Sigmoid colon (tissue), 3 donors: ENCODE measurements around the gene HSF4.

ENCODE experiments used
- CTCF ChIP-seq, 4 experiments: fragments of 450-650 bp in 3 of 4; fragments of 200-600 bp in 1 of 4; IDR thresholded peaks; one replicate each; pipeline ENCODE4 v1.5.1; 2016 to 2019; ENCODE audit warnings: antibody characterized with exemption in 4 of 4, mild to moderate bottlenecking in 3 of 4, moderate library complexity in 2 of 4
- POLR2A ChIP-seq, 2 donors: fragments of 450-650 bp; IDR thresholded peaks; one replicate each; pipeline ENCODE4 v1.6.1; 2016; ENCODE audit warnings: antibody characterized with exemption in 2 of 2, mild to moderate bottlenecking in 2 of 2, moderate library complexity in 2 of 2

GRCh38 chr16:67161595-67162058, 2.9 kb upstream of the HSF4 start:
- TF ChIP-seq CTCF (IDR thresholded peaks at IDR 0.05) (no peak), POLR2A (IDR thresholded peaks at IDR 0.05) (no peak)
